ENCODE results near the gene MPPED1. TPM values are rescaled to one million over a fixed set of nuclear protein-coding genes. Genes with fewer than 3 reads are reported as not detected.

The MPPED1 gene
- total RNA-seq, 1 experiment from 2014 or later: not detected

GRCh38 chr22:43483669-43484068, 71.9 kb downstream of the MPPED1 start:
- Histone ChIP-seq H3K9me3 (ENCODE audit: insufficient read depth, low read depth) (no peaks in the 10 kb centered on the region), H3K36me3 (ENCODE audit: low read depth) (no peaks in the 10 kb centered on the region), H3K27ac (no peak overlapping the region), H3K4me1 (replicated peaks; ENCODE audit: insufficient read depth) (no peaks in the 10 kb centered on the region), H3K27me3 (ENCODE audit: insufficient read depth, low read depth) (peaks cover 100% of the 10 kb centered on the region), H3F3A (ENCODE audit: insufficient read depth, low read depth) (no peaks in the 10 kb centered on the region), H3K79me2 (ENCODE audit: low read depth) (no peaks in the 10 kb centered on the region), H4K20me1 (ENCODE audit: insufficient read depth) (no peaks in the 10 kb centered on the region; the same call in 1 of the 2 replicates), H3K4me3 (no peak overlapping the region), H2AFZ (no peak overlapping the region), H3K4me2 (no peak overlapping the region), H3K9me2 (ENCODE audit: insufficient read depth) (no peaks in the 10 kb centered on the region)
- CTCF ChIA-PET: no interaction called here
- TF ChIP-seq EZH2 (IDR thresholded peaks at IDR 0.05; ENCODE audit: low read depth) (no peak), CTCF (conservative IDR thresholded peaks at IDR 0.05) (no peak)
- POLR2A ChIA-PET (ENCODE audit: unreplicated experiment): no interaction called here
- no TSS peak for BruUV-seq (replicated peaks)
- intact Hi-C loops (cut with micrococcal nuclease; ENCODE audit: unreplicated experiment): no loop called here
- DNase-seq: no peak

GRCh38 chr22:43484227-43484626, 72.4 kb downstream of the MPPED1 start:
- TF ChIP-seq EZH2 (IDR thresholded peaks at IDR 0.05; ENCODE audit: low read depth) (no peak), CTCF (conservative IDR thresholded peaks at IDR 0.05) (no peak)
- no peak for DNase-seq

GRCh38 chr22:43485502-43486089, 73.8 kb downstream of the MPPED1 start:
- no peak for TF ChIP-seq CTCF (conservative IDR thresholded peaks at IDR 0.05)
- no peak overlapping the region for H2AFZ ChIP-seq
- no peaks in the 10 kb centered on the region for H3K9me2 ChIP-seq (ENCODE audit: insufficient read depth)
- no peaks in the 10 kb centered on the region for H3K9me3 ChIP-seq (ENCODE audit: insufficient read depth, low read depth)
- H3K36me3 ChIP-seq (ENCODE audit: low read depth): no peaks in the 10 kb centered on the region
- no peak overlapping the region for H3K4me3 ChIP-seq
- no peaks in the 10 kb centered on the region for H3F3A ChIP-seq (ENCODE audit: insufficient read depth, low read depth)
- ChIA-PET POLR2A (ENCODE audit: unreplicated experiment) (no interaction called here), CTCF (no interaction called here)
- peaks cover 100% of the 10 kb centered on the region for H3K27me3 ChIP-seq (ENCODE audit: insufficient read depth, low read depth)
- H3K4me2 ChIP-seq: no peak overlapping the region
- no peak for DNase-seq
- no peaks in the 10 kb centered on the region for H3K79me2 ChIP-seq (ENCODE audit: low read depth)
- BruUV-seq (replicated peaks): no TSS peak
- H4K20me1 ChIP-seq (ENCODE audit: insufficient read depth): no peaks in the 10 kb centered on the region; the same call in 1 of the 2 replicates
- no peaks in the 10 kb centered on the region for H3K4me1 ChIP-seq (replicated peaks; ENCODE audit: insufficient read depth)
- H3K27ac ChIP-seq: no peak overlapping the region
- intact Hi-C loops (cut with micrococcal nuclease; ENCODE audit: unreplicated experiment): no loop called here

More at GRCh38 chr22:43484227-43484626, 72.4 kb downstream of the MPPED1 start:
- Histone ChIP-seq H3K27ac (no peak overlapping the region), H4K20me1 (ENCODE audit: insufficient read depth) (no peaks in the 10 kb centered on the region; the same call in 1 of the 2 replicates), H3K79me2 (ENCODE audit: low read depth) (no peaks in the 10 kb centered on the region), H3K36me3 (ENCODE audit: low read depth) (no peaks in the 10 kb centered on the region), H3K27me3 (ENCODE audit: insufficient read depth, low read depth) (peaks cover 100% of the 10 kb centered on the region), H3K4me1 (replicated peaks; ENCODE audit: insufficient read depth) (no peaks in the 10 kb centered on the region), H3K4me2 (no peak overlapping the region), H3K4me3 (no peak overlapping the region), H3K9me2 (ENCODE audit: insufficient read depth) (no peaks in the 10 kb centered on the region), H2AFZ (no peak overlapping the region), H3K9me3 (ENCODE audit: insufficient read depth, low read depth) (no peaks in the 10 kb centered on the region), H3F3A (ENCODE audit: insufficient read depth, low read depth) (no peaks in the 10 kb centered on the region)
- ChIA-PET CTCF (no interaction called here), POLR2A (ENCODE audit: unreplicated experiment) (no interaction called here)
- no TSS peak for BruUV-seq (replicated peaks)
- intact Hi-C loops (cut with micrococcal nuclease; ENCODE audit: unreplicated experiment): no loop called here
